Upper lobe of left lung (tissue), 4 donors: ENCODE results near the gene PLS3.

Source experiments
- EP300 ChIP-seq, 4 donors: sonication (generic); formaldehyde crosslinking; IDR thresholded peaks; one replicate each; pipeline ENCODE4 v1.5.1; 2017; ENCODE audit warnings: antibody characterized with exemption in 4 of 4, control low read depth in 2 of 4
- POLR2A ChIP-seq, 4 donors: fragments of 450-650 bp; IDR thresholded peaks; one replicate each; pipeline ENCODE4 v1.5.1; 2016 to 2017; ENCODE audit warnings: antibody characterized with exemption in 4 of 4, mild to moderate bottlenecking in 2 of 4
- TF ChIP-seq, protein P1 (sequence below), 6 experiments: fragments of 450-650 bp in 4 of 6; fragments of 200-600 bp in 2 of 6; sonication (generic) in 2 of 6; IDR thresholded peaks; one replicate each; pipeline ENCODE4 v1.5.1; 2016 to 2019; ENCODE audit warnings: antibody characterized with exemption in 6 of 6

DNA sequence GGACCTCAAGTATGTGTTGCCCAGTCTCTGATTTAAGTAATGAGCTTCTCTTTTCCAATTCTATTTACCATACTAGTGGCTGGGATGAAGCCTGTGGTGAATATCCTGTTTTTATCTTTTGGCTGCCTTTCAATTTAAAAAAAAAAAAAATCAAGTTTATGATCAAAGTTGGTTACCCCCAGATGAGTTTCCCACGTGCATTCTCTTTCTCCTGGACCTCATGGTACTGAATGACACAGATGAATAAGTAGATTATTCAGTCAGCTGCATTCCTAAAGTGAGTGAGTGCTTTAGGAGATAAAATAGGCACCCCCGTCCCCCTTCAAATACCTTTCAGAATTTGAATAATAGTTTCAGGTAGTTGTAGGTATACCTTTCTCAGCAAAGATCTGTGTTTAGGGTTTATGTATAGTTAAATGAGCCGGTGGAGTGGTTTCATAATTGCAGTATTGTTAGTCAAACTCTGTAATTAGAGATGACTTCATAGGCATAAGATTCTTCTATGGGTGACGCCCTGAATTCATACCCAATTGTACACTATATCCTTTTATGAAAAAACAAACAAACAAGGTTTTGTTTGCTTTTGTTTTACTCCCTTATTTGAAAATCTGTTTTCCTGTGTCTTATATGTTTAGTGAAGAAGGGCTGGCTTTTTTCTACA lies 41.9 kb downstream of the PLS3 start:
- no peak for TF ChIP-seq POLR2A (IDR thresholded peaks at IDR 0.05)
- TF ChIP-seq, protein P1, sequence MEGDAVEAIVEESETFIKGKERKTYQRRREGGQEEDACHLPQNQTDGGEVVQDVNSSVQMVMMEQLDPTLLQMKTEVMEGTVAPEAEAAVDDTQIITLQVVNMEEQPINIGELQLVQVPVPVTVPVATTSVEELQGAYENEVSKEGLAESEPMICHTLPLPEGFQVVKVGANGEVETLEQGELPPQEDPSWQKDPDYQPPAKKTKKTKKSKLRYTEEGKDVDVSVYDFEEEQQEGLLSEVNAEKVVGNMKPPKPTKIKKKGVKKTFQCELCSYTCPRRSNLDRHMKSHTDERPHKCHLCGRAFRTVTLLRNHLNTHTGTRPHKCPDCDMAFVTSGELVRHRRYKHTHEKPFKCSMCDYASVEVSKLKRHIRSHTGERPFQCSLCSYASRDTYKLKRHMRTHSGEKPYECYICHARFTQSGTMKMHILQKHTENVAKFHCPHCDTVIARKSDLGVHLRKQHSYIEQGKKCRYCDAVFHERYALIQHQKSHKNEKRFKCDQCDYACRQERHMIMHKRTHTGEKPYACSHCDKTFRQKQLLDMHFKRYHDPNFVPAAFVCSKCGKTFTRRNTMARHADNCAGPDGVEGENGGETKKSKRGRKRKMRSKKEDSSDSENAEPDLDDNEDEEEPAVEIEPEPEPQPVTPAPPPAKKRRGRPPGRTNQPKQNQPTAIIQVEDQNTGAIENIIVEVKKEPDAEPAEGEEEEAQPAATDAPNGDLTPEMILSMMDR (IDR thresholded peaks at IDR 0.05) = no peak
- no peak for TF ChIP-seq EP300 (IDR thresholded peaks at IDR 0.05)
